ENCODE data around the gene PLA2G2E.

The PLA2G2E gene

DNA sequence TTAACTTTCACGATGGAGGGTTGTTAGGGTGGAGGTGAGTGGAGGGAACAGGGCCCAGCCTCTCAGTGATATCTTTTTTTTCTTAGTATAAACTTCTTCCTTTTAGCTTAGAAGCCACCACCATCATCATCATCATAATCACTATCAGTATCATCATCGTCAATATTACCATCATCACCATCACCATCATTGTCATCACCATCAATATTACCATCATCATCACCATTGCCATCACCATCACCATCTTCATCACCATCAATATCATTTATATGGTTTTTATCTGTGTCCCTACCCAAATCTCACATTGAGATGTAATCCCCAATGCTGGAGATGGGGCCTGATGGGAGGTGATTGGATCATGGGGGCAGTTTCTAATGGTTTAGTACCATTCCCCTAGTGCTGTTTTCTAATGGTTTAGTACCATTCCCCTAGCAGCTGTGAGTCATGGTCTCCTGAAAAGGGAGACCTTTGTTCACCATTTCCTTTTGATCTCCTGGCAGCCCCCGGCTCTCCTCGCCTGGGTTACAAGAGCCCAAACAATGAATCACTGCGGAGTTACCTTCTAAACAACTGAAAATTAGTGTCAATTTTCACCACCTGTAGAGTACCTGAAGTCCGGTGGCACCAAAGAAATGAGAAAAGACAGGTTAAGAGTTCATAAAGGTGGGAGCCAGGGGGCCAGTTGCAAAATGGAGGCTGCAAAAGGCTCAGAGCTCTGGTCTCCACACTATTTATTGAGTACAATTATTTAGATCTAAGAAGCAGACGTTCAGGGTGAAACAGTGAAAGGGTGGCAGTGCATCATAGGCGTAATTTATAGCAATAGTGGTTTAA lies 3.1 kb upstream of the PLA2G2E start:
- no peak for DNase-seq

GRCh38 chr1:19925342-19926070 lies 2.1 kb upstream of the PLA2G2E start:
- DNase-seq = no peak

- DNase-seq = no peak
Measured at GRCh38 chr1:19923953-19924346, 533 bp upstream of the PLA2G2E start.

GRCh38 chr1:19922015-19922688 lies 1.3 kb downstream of the PLA2G2E start:
- no peak for DNase-seq

DNA sequence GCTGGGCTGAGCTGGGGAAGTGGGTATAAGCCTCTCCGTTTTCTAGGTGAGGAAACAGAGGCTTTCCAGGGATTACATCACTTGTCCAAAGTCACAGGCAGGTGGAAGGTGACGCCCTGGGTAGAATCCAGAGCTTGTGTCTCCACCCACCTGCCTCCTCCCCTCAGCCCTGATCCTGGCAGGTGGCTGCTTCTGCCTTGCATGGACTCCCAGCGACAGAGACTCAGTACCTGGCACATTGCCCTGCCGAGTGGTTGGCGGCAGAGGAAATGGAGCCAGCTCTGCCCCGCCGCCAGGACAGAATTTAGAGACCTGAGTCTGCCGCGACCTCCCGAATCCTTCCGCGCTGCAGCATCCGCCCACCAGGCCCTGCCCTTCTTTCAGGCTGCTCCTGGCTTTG lies 2.1 kb downstream of the PLA2G2E start:
- DNase-seq = no peak

DNA sequence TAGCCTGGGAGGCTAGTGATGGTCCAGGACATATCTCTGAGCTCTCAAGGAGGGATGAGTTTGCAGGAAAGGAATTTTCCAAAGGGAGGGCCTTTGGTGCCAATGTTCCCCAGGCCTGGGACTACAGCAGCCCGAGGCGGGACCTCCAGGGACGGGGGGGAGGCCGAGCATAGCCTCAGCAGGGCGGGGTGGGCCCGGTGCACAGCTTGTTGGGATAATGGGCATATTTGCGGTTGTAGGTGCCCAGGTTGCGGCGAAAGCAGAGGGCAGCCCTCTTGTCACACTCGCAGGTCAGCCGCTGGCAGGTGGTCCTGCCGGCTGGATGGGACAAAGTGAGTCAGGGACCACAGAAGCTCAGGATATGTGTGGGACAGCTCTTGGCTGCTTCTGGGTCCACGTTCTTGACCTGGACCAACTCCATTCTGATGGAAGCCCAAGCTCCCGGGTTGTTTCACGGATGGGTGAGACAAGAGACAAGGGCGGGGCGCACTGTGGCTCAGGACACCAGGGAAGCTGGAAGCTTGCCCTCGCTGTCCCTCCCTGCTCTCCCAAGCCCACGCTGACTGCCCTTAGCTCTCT lies 3.2 kb downstream of the PLA2G2E start:
- DNase-seq = no peak

DNA sequence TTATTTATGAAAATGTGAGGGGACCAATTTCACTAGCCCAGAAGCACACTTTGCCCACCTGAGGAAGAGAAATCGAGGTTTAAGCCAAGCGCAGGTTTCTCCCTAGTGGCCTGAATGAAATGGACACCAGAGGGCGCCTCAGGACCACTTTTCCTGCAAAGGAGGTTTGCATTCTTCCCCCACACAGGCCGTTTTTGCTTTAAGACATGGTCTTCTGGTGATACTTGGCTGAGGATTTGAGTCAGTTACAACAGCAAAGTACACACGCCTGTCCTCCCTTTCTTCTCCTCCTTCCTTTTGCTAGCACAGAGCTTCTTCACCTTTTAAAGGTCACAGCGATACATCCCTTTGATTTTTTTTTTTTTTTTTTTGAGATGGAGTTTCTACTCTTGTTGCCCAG lies 5.4 kb downstream of the PLA2G2E start:
- peak; percentile 85 to 88 for DNase-seq

- DNase-seq = no peak
Measured at GRCh38 chr1:19910650-19911049, 12.8 kb downstream of the PLA2G2E start.

GRCh38 chr1:19909971-19910370 lies 13.4 kb downstream of the PLA2G2E start:
- no peak for DNase-seq

- no peak for DNase-seq
Measured at GRCh38 chr1:19909392-19909791, 14.0 kb downstream of the PLA2G2E start.

DNA sequence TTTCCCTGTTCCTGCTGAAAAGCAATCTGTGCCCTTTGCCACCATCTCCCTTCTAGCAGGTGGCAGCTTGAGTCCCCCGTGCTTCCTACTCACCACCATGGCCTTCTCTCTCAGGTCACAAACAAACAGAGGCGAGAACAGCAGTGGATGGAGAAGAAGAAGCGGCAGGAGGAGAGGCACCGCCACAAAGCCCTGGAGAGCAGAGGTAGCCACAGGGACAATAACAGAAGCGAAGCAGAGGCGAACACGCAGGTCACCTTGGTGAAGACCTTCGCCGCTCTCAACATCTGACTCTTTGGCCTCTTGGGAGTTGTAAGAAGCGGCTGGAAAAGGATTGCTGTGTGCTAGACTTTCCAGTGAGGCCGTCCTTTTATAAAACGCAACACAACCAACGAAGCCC lies 16.0 kb downstream of the PLA2G2E start:
- DNase-seq = no peak

DNA sequence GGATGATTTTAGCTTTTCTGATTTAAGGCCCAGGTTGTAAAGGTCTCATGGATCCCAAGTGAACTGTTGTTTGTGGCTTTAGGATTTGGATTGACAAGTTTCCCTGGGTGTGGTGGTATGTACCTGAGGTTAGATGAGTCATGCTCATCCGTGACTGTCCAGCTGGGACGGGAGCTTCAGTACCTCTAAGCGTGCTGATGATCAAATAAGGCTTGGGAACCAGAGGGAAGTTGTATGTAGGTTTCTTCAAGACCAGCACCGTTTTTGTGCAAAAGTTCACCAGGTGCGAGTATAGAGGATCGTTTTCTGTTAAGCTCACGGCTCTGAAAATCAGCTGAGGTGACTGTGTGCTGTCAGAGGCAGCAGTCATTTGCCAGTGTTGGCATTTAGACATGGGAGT lies 19.8 kb downstream of the PLA2G2E start:
- DNase-seq = no peak

DNA sequence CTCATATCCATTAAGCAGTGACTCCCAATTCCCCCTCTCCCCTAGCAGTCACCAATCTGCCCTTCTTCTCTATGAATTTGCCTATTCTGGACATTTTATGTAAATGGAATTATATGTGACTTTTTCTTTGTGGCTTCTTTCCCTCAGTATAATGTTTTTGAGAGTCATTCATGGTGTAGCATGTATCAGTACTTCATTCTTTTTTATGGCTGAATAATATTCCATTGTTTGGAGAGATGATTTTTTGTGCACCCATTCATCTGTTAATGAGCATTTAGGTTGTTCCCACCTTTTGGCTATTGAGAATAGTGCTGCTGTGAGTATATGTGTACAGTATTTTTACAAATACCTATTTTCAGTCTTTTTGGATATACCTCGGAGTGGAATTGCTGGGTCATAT lies 21.8 kb downstream of the PLA2G2E start:
- DNase-seq = no peak

GRCh38 chr1:19894218-19894617 lies 29.2 kb downstream of the PLA2G2E start:
- DNase-seq = no peak

DNA sequence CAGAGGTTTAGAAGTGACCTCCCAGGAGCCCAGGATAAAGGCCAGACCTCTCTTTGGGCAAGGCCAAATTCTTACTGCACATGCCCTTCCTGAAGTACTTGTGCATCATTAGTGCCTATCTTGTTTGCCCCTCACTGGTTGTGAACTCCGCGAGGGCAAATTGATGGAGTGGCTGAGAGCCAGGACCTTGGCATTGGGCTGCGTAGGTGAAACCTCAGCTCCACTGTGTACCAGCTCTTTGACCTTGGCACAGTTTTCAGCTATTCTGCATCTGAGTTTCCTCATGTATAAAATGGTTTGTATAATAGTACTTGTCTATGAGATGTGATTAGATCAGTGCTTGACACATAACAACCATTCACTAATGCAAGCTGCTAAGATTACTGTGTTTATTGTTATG lies 29.7 kb downstream of the PLA2G2E start:
- no peak for DNase-seq

- DNase-seq = no peak
Measured at GRCh38 chr1:19892628-19893168, 30.7 kb downstream of the PLA2G2E start.

DNA sequence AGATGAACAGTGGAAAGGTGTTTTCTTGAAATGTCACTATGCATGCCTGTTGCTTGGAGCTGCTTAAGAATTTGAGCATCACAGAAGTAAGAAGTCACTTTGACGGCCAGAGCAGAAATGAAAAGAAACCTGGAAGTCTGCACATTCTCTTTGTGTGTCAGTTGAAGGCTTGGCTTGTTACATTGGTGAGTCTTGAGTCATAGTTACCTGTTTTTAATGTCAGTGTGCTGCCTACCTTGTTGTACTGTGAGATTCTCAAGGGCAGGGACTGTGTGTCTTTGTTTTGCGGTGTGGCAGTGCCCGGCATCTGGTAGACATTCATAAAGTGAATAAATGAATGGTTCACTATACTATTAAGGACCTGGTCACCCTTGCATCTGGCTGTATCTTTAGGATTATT lies 31.3 kb downstream of the PLA2G2E start:
- DNase-seq = no peak

- DNase-seq = no peak
Measured at GRCh38 chr1:19889656-19890055, 33.8 kb downstream of the PLA2G2E start.

DNA sequence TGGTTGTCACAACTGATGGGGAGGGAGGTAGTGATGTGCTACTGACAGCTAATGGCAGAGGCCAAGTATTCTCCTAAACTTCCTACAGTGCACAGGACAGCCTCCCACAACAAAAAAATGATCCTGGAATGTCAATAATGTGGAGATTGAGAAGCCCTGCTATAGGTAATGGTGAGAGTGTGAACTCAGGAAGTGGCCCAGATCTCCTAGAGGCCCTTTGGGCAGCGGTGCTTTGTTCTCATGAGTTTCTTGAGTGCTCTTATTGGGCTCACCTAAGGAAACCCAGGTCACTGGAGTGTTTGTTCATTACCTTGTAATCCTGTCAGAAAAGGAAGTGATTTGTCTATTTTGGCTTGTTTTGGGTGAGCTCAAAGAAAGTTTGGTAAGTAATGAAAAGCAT lies 35.3 kb downstream of the PLA2G2E start:
- DNase-seq = no peak

- no peak for DNase-seq
Measured at GRCh38 chr1:19885821-19886220, 37.6 kb downstream of the PLA2G2E start.

DNA sequence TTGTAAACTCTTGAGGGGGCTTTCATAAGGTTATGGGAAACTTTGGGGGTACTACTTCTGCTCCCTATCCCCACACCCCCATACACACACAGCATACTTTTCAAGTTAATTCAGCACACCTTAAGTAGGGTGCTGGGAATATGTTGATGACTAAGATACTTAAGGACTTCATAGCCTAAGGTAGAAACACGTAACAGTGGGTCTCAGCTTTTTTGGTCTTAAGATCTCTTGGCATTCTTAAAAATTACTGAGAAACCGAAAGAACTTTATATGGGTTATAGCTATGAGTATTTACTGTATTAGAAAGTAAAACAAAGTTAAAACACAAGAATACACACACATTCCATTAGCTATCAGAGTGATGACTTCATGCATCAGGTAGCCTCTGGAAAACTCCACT lies 39.1 kb downstream of the PLA2G2E start:
- DNase-seq = no peak

DNA sequence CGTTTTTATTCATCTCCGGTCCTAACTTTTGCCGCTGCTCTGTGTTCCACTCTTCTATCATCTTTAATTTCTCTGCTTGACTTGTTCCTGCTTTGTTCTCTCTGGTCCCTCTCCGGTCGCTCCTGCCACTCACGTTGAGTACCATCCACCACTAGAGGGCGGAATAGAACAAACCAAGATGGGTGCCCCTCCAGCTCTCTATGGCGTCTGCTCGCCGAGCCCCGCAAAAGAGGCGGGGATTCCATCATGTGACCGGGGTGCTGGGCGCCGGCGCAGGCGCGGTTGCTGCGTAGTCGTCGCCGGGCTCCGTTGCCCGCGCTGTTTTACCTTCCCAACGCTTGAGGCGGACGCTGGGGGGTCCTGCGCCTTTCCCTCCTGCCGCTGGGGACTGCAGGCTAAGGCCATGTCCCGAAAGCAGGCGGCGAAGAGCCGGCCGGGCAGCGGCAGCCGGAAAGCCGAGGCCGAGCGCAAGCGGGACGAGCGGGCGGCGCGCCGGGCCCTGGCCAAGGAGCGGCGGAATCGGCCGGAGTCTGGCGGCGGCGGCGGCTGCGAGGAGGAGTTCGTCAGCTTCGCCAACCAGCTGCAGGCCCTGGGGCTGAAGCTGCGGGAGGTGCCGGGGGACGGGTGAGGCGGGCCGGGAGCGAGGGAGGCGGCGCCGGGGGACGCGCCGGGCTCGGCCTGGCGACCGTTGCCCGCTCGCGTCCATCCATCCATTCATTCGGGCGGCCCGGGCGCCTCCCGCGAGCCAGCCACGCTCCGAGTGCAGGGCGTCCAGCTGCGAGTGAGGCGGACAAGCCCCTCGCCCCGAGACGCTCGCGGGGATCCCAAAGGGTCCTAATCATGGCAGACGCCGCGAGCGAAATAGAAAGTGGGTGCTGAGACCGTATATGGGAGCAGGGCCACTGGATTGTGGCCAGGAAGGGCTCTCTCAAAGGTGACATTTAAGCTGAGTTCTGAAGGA lies 41.0 kb downstream of the PLA2G2E start, which contains the start of gene OTUD3:
OTUD3 (plus strand) TSS at position 285 of the 961 bp plus-strand sequence; CDS start at position 404, 119 bp downstream.
- peak; percentile 94 to 95 for DNase-seq

All from activated T-cell treated with anti-CD3 and anti-CD28 coated beads, Interleukin-2, amount 50 U/mL, for 48 hours (primary cell).